Fibroblast of lung (primary cell): ENCODE measurements around the gene POU3F3.
A peak's percentile ranks its signal among the peaks of the same experiment; 100 is the strongest.

Experiments used
- CTCF ChIP-seq, 2 donors: IDR thresholded peaks in 1 of 2; conservative IDR thresholded peaks in 1 of 2; 1 replicate in 1 of 2; 2 replicates in 1 of 2; pipeline ENCODE4 v1.5.1; 2011 to 2012; ENCODE audit warnings: low read length in 2 of 2, control low read depth in 1 of 2, inconsistent platforms in 1 of 2, low read depth in 1 of 2, mild to moderate bottlenecking in 1 of 2
- EZH2 ChIP-seq: IDR thresholded peaks from 2 replicates; pipeline ENCODE4 v1.5.1; 2012; ENCODE audit warnings: low read length, control low read depth, mild to moderate bottlenecking; ENCODE audit errors: missing control alignments

- peak; percentile 32 for TF ChIP-seq EZH2
- no peak for TF ChIP-seq CTCF (conservative IDR thresholded peaks at IDR 0.05 in 1 of 2, IDR thresholded peaks at IDR 0.05 in 1 of 2; ENCODE audit: low read depth in 1 of 2, low read length in 2 of 2)
These were observed 7.6 kb downstream of the POU3F3 start for GRCh38 chr2:104861351-104862057.
